ENCODE data around the gene SPAG5. TPM values are rescaled to one million over a fixed set of nuclear protein-coding genes. Genes with fewer than 3 reads are reported as not detected.

SPAG5 gene
- total and polyA plus RNA-seq, 8 donors: 9.5 to 91.5 (median 51.6) TPM

GRCh38 chr17:28528327-28529012, 70.4 kb downstream of the SPAG5 start:
- Histone ChIP-seq H3K4me1 (no peaks in the 10 kb centered on the region), H3K27ac (peak overlapping the region; percentile 33 to 45), H3K27me3 (no peaks in the 10 kb centered on the region), H3K4me3 (no peak overlapping the region), H3K9me3 (no peaks in the 10 kb centered on the region), H3K36me3 (no peaks in the 10 kb centered on the region)
- DNase-seq: peak in 1 of 4 donors; percentile 65
- no peak for TF ChIP-seq CTCF (IDR thresholded peaks at IDR 0.05)
- peak; percentile 64 for ATAC-seq
- intact Hi-C loops (cut with DNase I): no loop called here

- no peaks in the 10 kb centered on the region for H3K36me3 ChIP-seq
- H3K9me3 ChIP-seq: no peaks in the 10 kb centered on the region
- no peak overlapping the region for H3K4me3 ChIP-seq
- peak in 2 of 4 donors; percentile 75 to 86 for DNase-seq
- H3K27me3 ChIP-seq: no peaks in the 10 kb centered on the region
- intact Hi-C loops (cut with DNase I): no loop called here
- peak; percentile 69 for ATAC-seq
- no peak for TF ChIP-seq CTCF (IDR thresholded peaks at IDR 0.05)
- no peaks in the 10 kb centered on the region for H3K4me1 ChIP-seq
- H3K27ac ChIP-seq: peak overlapping the region; percentile 33 to 45
Observed at GRCh38 chr17:28527859-28528258, 71.0 kb downstream of the SPAG5 start.

Other genes starting within 250 kb of the SPAG5 start
- 10 to 100 TPM; 65.6 to 76.8 TPM for gene POLDIP2, start 241.5 kb downstream of the SPAG5 start, total RNA-seq
- gene POLDIP2, start 241.5 kb downstream of the SPAG5 start, polyA plus RNA-seq (ENCODE audit: insufficient read length in 6 of 6): 10 to 100 TPM; 56.0 to 67.8 (median 62.1) TPM
- not detected for gene SEBOX, start 233.8 kb downstream of the SPAG5 start, total RNA-seq
- gene SEBOX, start 233.8 kb downstream of the SPAG5 start, polyA plus RNA-seq (ENCODE audit: insufficient read length in 6 of 6): not detected
- 1 to 10 TPM in 1 of 2 donors, under 1 TPM in 1; 0.50 to 1.6 TPM for gene VTN, start 228.7 kb downstream of the SPAG5 start, total RNA-seq
- 1 to 10 TPM in 2 of 6 donors, under 1 TPM in 4; 0.42 to 2.2 (median 0.94) TPM for gene VTN, start 228.7 kb downstream of the SPAG5 start, polyA plus RNA-seq (ENCODE audit: insufficient read length in 6 of 6)
- gene SARM1, start 227.3 kb downstream of the SPAG5 start, total RNA-seq: 10 to 100 TPM; 12.9 to 19.9 TPM
- gene SARM1, start 227.3 kb downstream of the SPAG5 start, polyA plus RNA-seq (ENCODE audit: insufficient read length in 6 of 6): 10 to 100 TPM; 11.7 to 15.3 (median 12.9) TPM
- gene SLC46A1, start 192.8 kb downstream of the SPAG5 start, total RNA-seq: 10 to 100 TPM; 23.7 to 28.8 TPM
- gene SLC46A1, start 192.8 kb downstream of the SPAG5 start, polyA plus RNA-seq (ENCODE audit: insufficient read length in 6 of 6): 10 to 100 TPM in 3 of 6 donors, 1 to 10 TPM in 3; 7.9 to 12.1 (median 10.5) TPM
- gene SLC13A2, start 125.4 kb downstream of the SPAG5 start, total RNA-seq: not detected
- gene SLC13A2, start 125.4 kb downstream of the SPAG5 start, polyA plus RNA-seq (ENCODE audit: insufficient read length in 6 of 6): under 1 TPM; 0.13 to 0.60 (median 0.42) TPM
- gene FOXN1, start 92.7 kb downstream of the SPAG5 start, total RNA-seq: under 1 TPM; 0.18 to 0.29 TPM
- gene FOXN1, start 92.7 kb downstream of the SPAG5 start, polyA plus RNA-seq (ENCODE audit: insufficient read length in 6 of 6): under 1 TPM; 0.06 to 0.23 (median 0.15) TPM
- 10 to 100 TPM; 25.7 to 28.9 TPM for gene UNC119, start 46.4 kb downstream of the SPAG5 start, total RNA-seq
- 10 to 100 TPM; 29.1 to 36.7 (median 35.9) TPM for gene UNC119, start 46.4 kb downstream of the SPAG5 start, polyA plus RNA-seq (ENCODE audit: insufficient read length in 6 of 6)
- gene PIGS, start 27.5 kb downstream of the SPAG5 start, total RNA-seq: 10 to 100 TPM; 59.6 to 63.3 TPM
- 10 to 100 TPM; 57.9 to 66.6 (median 64.0) TPM for gene PIGS, start 27.5 kb downstream of the SPAG5 start, polyA plus RNA-seq (ENCODE audit: insufficient read length in 6 of 6)
- 10 to 100 TPM; 10.9 to 15.2 TPM for gene ALDOC, start 22.1 kb downstream of the SPAG5 start, total RNA-seq
- 10 to 100 TPM; 17.7 to 25.5 (median 20.8) TPM for gene ALDOC, start 22.1 kb downstream of the SPAG5 start, polyA plus RNA-seq (ENCODE audit: insufficient read length in 6 of 6)
- 10 to 100 TPM in 1 of 2 donors, 1 to 10 TPM in 1; 8.4 to 10.0 TPM for gene RSKR, start 15.2 kb upstream of the SPAG5 start, total RNA-seq
- gene RSKR, start 15.2 kb upstream of the SPAG5 start, polyA plus RNA-seq (ENCODE audit: insufficient read length in 6 of 6): 10 to 100 TPM; 18.9 to 31.6 (median 26.4) TPM
- 100 to 1,000 TPM; 139 to 184 TPM for gene BLTP2, start 46.1 kb upstream of the SPAG5 start, total RNA-seq
- gene BLTP2, start 46.1 kb upstream of the SPAG5 start, polyA plus RNA-seq (ENCODE audit: insufficient read length in 6 of 6): 100 to 1,000 TPM in 1 of 6 donors, 10 to 100 TPM in 5; 86.8 to 109 (median 92.7) TPM
- gene SDF2, start 62.9 kb upstream of the SPAG5 start, total RNA-seq: 10 to 100 TPM; 57.3 to 58.1 TPM
- gene SDF2, start 62.9 kb upstream of the SPAG5 start, polyA plus RNA-seq (ENCODE audit: insufficient read length in 6 of 6): 10 to 100 TPM; 65.3 to 74.6 (median 70.6) TPM
- gene SUPT6H, start 63.2 kb upstream of the SPAG5 start, total RNA-seq: 10 to 100 TPM; 55.1 to 57.7 TPM
- gene SUPT6H, start 63.2 kb upstream of the SPAG5 start, polyA plus RNA-seq (ENCODE audit: insufficient read length in 6 of 6): 10 to 100 TPM; 71.1 to 76.1 (median 74.1) TPM
- 1 to 10 TPM; 1.9 to 2.0 TPM for gene PROCA1, start 112.9 kb upstream of the SPAG5 start, total RNA-seq
- gene PROCA1, start 112.9 kb upstream of the SPAG5 start, polyA plus RNA-seq (ENCODE audit: insufficient read length in 6 of 6): 1 to 10 TPM; 6.0 to 8.3 (median 7.2) TPM
- 10 to 100 TPM; 79.4 to 79.5 TPM for gene RAB34, start 118.8 kb upstream of the SPAG5 start, total RNA-seq
- 100 to 1,000 TPM; 184 to 213 (median 194) TPM for gene RAB34, start 118.8 kb upstream of the SPAG5 start, polyA plus RNA-seq (ENCODE audit: insufficient read length in 6 of 6)
- gene RPL23A, start 121.0 kb upstream of the SPAG5 start, total RNA-seq: 1,000 to 10,000 TPM; 1,170 to 1,265 TPM
- 1,000 to 10,000 TPM; 1,036 to 1,220 (median 1,104) TPM for gene RPL23A, start 121.0 kb upstream of the SPAG5 start, polyA plus RNA-seq (ENCODE audit: insufficient read length in 6 of 6)
- gene TLCD1, start 127.2 kb upstream of the SPAG5 start, total RNA-seq: 10 to 100 TPM; 18.4 to 20.7 TPM
- 1 to 10 TPM; 5.7 to 9.3 (median 8.2) TPM for gene TLCD1, start 127.2 kb upstream of the SPAG5 start, polyA plus RNA-seq (ENCODE audit: insufficient read length in 6 of 6)
- gene NEK8, start 129.8 kb upstream of the SPAG5 start, total RNA-seq: 1 to 10 TPM; 5.6 to 7.5 TPM
- gene NEK8, start 129.8 kb upstream of the SPAG5 start, polyA plus RNA-seq (ENCODE audit: insufficient read length in 6 of 6): 1 to 10 TPM; 6.0 to 8.1 (median 7.2) TPM
- gene TRAF4, start 145.0 kb upstream of the SPAG5 start, total RNA-seq: 10 to 100 TPM; 66.1 to 81.7 TPM
- gene TRAF4, start 145.0 kb upstream of the SPAG5 start, polyA plus RNA-seq (ENCODE audit: insufficient read length in 6 of 6): 100 to 1,000 TPM in 4 of 6 donors, 10 to 100 TPM in 2; 86.6 to 136 (median 107) TPM
- gene FAM222B, start 243.8 kb upstream of the SPAG5 start, total RNA-seq: 10 to 100 TPM; 16.5 to 25.4 TPM
- 10 to 100 TPM; 18.4 to 21.0 (median 19.6) TPM for gene FAM222B, start 243.8 kb upstream of the SPAG5 start, polyA plus RNA-seq (ENCODE audit: insufficient read length in 6 of 6)

All from left lung (tissue), 10 donors.